ENCODE data around the gene HTR2C. TPM values are rescaled to one million over a fixed set of nuclear protein-coding genes. Genes with fewer than 3 reads are reported as not detected.

Gene HTR2C
- total and polyA plus RNA-seq, 11 donors = not detected

DNA sequence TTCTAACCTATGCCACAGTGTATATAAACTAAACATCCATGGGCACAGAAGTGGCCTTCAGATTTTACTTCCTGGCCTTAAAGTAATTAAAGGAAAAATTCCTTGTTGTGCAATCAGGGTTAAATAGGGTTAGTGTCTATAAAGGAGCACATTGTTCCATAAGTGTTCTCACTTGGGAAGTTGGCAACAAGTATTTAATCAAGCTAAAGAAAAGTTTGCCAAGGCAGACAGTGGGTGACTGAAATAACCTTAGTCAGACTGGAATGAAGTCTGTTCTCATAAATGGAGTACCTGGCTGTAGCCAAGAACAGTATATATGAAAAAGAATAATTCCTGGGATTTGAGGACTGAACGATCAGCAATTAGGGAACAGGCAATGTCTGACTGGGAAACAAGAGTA is 213.6 kb downstream of the HTR2C start:
- Histone ChIP-seq H3K27me3 (peaks cover 0 to 7% (median 0%) of the 10 kb centered on the region in 9 donors), H3K4me3 (no peak overlapping the region), H3K4me1 (no peaks in the 10 kb centered on the region), H3K9me3 (peaks cover 0 to 4% (median 0%) of the 10 kb centered on the region in 12 donors), H3K36me3 (no peaks in the 10 kb centered on the region), H3K27ac (no peak overlapping the region)
- ATAC-seq (peak in 3 of 4 donors; percentile 26 to 56 (median 51)), DNase-seq (no peak)
- TF ChIP-seq POLR2A (IDR thresholded peaks at IDR 0.05) = no peak
- TF ChIP-seq, protein P1, sequence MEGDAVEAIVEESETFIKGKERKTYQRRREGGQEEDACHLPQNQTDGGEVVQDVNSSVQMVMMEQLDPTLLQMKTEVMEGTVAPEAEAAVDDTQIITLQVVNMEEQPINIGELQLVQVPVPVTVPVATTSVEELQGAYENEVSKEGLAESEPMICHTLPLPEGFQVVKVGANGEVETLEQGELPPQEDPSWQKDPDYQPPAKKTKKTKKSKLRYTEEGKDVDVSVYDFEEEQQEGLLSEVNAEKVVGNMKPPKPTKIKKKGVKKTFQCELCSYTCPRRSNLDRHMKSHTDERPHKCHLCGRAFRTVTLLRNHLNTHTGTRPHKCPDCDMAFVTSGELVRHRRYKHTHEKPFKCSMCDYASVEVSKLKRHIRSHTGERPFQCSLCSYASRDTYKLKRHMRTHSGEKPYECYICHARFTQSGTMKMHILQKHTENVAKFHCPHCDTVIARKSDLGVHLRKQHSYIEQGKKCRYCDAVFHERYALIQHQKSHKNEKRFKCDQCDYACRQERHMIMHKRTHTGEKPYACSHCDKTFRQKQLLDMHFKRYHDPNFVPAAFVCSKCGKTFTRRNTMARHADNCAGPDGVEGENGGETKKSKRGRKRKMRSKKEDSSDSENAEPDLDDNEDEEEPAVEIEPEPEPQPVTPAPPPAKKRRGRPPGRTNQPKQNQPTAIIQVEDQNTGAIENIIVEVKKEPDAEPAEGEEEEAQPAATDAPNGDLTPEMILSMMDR (IDR thresholded peaks at IDR 0.05) = no peak
- WGBS, 4 donors = 15 to 79% (median 53%) methylated on average over 1 of the region's 1 CpG
- intact Hi-C loops (cut with DNase I) = no loop called here

DNA sequence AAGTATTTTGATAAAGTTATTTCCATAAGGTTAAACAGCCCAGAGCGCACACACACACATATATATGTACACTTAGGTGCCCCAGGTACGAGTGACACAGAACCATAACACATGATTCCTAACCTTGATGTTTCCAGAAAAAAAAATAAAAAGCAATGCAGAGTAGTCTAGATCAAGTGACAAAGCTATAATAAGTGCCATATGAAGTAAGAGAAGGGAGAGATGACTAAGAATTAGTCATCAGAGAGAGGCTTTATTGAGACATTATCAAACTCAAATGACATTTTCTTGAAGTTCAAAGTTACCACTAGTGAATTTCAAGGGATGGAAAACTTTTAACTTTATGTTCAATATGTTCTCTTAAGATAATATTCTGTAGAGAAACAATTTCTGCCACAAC is 215.0 kb downstream of the HTR2C start:
- 55 to 82% (median 74%) methylated on average over 2 of the region's 2 CpGs for WGBS, 4 donors
- Histone ChIP-seq H3K9me3 (peaks cover 0 to 4% (median 0%) of the 10 kb centered on the region in 12 donors), H3K36me3 (no peaks in the 10 kb centered on the region), H3K27ac (no peak overlapping the region), H3K4me3 (no peak overlapping the region), H3K27me3 (peaks cover 0 to 7% (median 0%) of the 10 kb centered on the region in 9 donors), H3K4me1 (no peaks in the 10 kb centered on the region)
- no peak for TF ChIP-seq POLR2A (IDR thresholded peaks at IDR 0.05)
- TF ChIP-seq, protein P1 (IDR thresholded peaks at IDR 0.05) = no peak
- DNase-seq (no peak), ATAC-seq (no peak)
- intact Hi-C loops (cut with DNase I) = no loop called here

DNA sequence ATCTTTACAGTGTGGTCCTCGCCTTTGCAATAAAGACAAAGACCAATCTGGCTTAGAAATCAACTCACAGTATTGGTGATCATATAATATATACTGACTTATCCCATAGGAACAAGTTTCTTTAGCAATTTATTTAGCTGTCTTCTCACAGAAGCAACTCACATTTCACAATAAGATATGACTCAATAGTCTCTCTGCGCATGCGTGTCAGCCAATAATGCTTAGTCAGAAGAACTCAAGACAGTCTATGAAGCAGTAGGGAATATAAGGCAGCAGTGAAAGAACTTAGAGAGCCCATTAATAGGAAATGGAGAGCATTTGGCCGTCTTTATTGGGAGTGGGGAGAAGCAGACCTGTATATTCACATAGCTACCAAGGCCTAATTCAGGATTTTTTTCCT is 216.8 kb downstream of the HTR2C start:
- 75 to 93% (median 84%) methylated on average over 4 of the region's 4 CpGs for WGBS, 4 donors
- TF ChIP-seq POLR2A (IDR thresholded peaks at IDR 0.05) = no peak
- TF ChIP-seq, protein P1 (IDR thresholded peaks at IDR 0.05) = no peak
- Histone ChIP-seq H3K27me3 (peaks cover 0 to 7% (median 0%) of the 10 kb centered on the region in 9 donors), H3K4me1 (no peaks in the 10 kb centered on the region), H3K27ac (no peak overlapping the region), H3K36me3 (no peaks in the 10 kb centered on the region), H3K4me3 (no peak overlapping the region), H3K9me3 (peaks cover 0 to 1% (median 0%) of the 10 kb centered on the region in 12 donors)
- no peak for ATAC-seq
- intact Hi-C loops (cut with DNase I) = no loop called here
- DNase-seq = no peak

DNA sequence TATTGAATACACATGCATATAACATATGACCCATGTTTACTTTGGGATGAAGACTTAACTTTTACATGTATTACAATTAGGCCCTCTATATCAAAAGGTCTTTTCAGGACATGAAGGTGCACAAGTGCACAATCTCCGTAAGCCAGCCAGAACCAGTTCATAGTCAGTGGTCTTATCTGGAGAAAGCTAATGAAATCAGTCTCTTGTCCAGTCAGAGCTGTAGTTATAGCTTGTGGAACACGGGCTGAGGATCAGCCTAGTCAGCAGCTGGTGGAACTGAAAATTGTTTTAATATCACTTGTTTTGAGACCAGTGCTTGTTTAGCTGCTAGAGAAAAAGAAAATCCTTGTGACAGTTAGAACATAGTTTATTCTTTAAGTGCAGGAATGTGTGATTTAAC is 235.6 kb downstream of the HTR2C start:
- no peak for TF ChIP-seq POLR2A (IDR thresholded peaks at IDR 0.05)
- TF ChIP-seq, protein P1 (IDR thresholded peaks at IDR 0.05) = no peak
- WGBS, 4 donors = 29 to 66% (median 38%) methylated on average over 2 of the region's 2 CpGs
- H3K27me3 ChIP-seq = no peaks in the 10 kb centered on the region
- no peak overlapping the region for H3K4me3 ChIP-seq
- DNase-seq (no peak), ATAC-seq (peak in 1 of 4 donors; percentile 48)
- no peaks in the 10 kb centered on the region for H3K36me3 ChIP-seq
- no peaks in the 10 kb centered on the region for H3K9me3 ChIP-seq
- H3K27ac ChIP-seq = no peak overlapping the region
- intact Hi-C loops (cut with DNase I) = no loop called here
- no peaks in the 10 kb centered on the region for H3K4me1 ChIP-seq

Data from heart left ventricle (tissue), 16 donors.